Measurements from ENCODE around the gene SMARCD2.
"Not testable (repeated sequence)": the region's sequence is repeated elsewhere in the genome, so short reads cannot be mapped to it uniquely, and the experiment has no call there.

The SMARCD2 gene

DNA sequence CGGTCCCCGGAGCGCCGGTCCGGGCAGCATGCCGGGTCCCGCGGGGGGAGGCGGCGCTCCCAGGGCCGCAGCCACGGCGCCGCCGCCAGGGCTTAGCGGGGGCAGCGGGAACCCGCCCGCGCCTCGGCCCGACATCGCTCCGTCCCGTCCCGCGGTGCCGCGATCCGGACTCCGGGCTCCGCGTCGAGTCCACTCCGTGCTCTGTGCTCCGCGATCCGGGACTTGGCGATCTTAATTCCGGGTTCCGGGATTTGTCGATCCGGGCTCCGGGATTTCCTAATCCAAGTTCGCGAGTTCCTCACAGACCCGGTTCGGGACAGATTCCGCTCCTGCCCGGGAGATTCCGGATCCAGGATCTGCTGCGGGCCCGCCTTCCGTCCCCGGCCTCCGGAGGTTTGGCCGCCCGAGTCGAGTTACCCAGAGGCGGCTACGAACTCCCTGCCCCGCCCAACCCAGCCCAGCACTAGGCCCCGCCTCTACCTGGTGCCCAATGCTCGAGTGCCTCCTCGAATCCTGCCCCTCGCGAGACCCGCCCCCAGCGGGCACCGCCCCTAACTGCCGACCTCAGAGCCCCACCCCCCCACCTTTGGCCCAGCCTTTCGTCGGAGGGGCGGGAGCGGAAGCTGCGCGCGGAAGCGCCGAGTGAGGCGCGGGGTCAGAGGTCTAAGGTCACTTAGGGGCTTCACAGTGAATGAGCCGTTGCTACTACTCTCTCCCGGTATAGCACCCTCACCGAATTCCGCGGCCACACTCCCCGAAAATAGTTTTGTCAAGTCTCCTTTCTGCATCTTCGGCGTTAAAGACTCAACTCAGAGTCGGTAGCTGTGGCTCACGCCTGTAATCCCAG lies at the start of gene SMARCD2:
Gene SMARCD2 (minus strand): TSS at position 146 of the 847 bp plus-strand sequence. CDS start 11 bp downstream, at position 135.
- peak; percentile 90 for FAIRE-seq

GRCh38 chr17:63889026-63889848 lies 46.8 kb upstream of the SMARCD2 start:
- peak; percentile 8 for FAIRE-seq

GRCh38 chr17:63885119-63885518 lies 42.6 kb upstream of the SMARCD2 start:
- not testable (repeated sequence) for FAIRE-seq

GRCh38 chr17:63882626-63883126 lies 40.2 kb upstream of the SMARCD2 start:
- FAIRE-seq: not testable (repeated sequence)

DNA sequence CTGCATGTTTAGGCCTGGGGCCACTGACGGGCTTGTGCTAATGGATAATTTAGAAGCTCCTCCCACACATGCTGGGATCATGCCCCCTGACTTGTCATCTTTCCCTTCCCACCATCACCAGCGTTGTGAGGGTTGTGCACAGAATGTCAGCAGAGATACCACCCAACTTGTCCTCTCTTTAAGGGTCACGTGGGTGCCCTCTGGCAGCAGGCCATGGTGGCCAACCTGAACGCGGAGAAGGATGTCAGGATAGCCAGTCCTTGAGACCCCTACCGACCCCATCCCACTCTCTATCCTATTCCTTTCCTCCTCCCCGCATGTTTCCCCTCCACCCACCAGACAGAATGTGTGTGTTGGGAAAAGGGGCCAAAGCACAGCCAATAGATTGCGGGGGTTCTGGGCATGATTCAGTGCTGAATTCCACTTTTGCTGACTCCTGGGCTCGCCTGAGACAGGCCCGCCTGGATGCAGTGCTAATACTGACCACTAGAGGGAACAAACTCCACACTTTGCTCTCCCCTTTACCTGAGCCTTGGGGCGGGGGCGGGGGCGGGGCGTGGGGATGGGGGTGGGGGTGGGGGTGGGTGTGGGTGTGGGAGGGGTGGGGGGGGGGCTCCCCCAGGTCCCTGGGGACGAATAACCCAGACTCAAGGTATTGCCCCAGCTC lies 39.6 kb upstream of the SMARCD2 start, which contains the start of gene GH2:
Gene GH2 (minus strand): TSS at position 10 of the 667 bp plus-strand sequence. CDS start 143 bp downstream, outside the sequence.
- FAIRE-seq: no peak

DNA sequence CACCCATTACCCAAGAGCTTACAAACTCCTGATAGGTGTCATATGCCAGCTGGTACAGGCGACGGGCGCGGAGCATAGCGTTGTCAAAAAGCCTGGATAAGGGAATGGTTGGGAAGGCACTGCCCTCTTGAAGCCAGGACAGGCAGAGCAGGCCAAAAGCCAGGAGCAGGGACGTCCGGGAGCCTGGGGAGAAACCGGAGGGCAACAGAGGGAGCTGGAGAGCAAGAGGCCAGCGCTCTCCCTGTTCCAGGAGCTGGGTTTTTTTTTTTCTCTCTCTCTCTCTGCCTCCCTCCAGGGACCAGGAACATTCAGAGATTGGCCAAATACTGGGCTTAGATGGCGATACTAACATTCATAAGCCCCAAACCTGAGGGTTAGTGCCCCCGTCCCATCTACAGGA lies 38.9 kb upstream of the SMARCD2 start:
- FAIRE-seq: not testable (repeated sequence)

- no peak for FAIRE-seq
Measured at GRCh38 chr17:63880706-63881105, 38.2 kb upstream of the SMARCD2 start.

GRCh38 chr17:63878413-63878812 lies 35.9 kb upstream of the SMARCD2 start:
- not testable (repeated sequence) for FAIRE-seq

DNA sequence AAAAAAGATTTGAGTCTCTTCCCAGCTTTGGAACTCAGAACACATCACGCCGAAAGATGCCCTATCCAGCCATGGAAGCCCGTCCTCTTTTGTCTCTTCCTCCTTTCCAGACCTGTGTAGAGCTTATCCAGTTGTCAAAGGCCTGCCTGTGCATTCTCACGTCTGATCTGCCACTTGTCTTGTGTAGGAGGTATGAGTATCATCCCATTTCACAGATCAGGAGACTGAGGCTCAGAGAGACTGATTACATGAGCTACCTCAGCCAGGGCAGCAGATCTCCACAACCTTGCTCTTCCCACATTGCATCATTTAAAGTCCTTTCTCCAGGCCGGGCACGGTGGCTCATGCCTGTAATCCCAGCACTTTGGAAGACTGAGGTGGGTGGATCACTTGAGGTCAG lies 32.2 kb upstream of the SMARCD2 start:
- not testable (repeated sequence) for FAIRE-seq

- not testable (repeated sequence) for FAIRE-seq
Measured at GRCh38 chr17:63874061-63874626, 31.7 kb upstream of the SMARCD2 start.

DNA sequence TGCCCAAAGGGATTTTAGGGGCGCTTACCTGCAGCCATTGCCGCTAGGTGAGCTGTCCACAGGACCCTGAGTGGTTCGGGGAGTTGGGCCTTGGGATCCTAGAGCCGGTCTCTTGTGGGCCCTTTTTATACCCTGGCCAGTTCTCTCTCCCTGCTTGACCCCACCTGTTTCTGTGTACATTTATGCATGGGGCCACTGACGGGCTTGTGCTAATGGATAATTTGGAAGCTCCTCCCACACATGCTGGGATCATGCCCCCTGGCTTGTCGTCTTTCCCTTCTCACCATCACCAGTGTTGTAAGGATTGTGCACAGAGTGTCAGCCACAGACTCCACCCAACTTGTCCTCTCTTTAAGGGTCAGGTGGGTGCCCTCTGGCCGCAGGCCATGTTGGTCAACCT lies 31.1 kb upstream of the SMARCD2 start, which contains the start of gene CSH2:
Gene CSH2 (minus strand): TSS at position 101 of the 400 bp plus-strand sequence. CDS start 63 bp downstream, at position 38.
- FAIRE-seq: not testable (repeated sequence)

DNA sequence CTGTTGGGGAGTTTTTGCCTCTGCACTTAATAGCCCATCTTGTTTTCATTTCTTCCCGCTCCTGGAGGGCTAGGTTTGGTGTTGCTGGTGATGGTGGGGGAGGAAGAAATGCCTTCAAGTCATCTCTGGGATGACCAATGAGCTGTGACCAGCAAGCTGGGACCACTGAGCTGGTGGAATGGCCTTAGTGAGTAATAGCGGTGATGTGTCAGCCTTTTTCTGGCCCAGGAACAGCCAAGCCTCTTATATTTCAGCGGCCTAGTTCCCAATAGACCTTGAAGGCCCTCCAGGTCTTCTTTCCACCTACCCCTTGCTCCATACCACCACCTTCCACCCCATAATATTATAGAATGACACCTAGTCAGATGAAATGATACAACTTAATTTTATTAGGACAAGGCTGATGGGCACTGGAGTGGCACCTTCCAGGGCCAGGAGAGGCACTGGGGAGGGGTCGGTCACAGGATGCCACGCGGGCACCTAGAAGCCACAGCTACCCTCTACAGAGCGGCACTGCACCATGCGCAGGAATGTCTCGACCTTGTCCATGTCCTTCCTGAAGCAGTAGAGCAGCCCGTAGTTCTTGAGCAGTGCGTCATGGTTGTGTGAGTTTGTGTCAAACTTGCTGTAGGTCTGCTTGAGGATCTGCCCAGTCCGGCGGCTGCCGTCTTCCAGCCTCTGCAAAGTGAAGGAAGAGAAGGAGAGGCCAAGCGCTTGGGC lies 29.3 kb upstream of the SMARCD2 start:
- not testable (repeated sequence) for FAIRE-seq

DNA sequence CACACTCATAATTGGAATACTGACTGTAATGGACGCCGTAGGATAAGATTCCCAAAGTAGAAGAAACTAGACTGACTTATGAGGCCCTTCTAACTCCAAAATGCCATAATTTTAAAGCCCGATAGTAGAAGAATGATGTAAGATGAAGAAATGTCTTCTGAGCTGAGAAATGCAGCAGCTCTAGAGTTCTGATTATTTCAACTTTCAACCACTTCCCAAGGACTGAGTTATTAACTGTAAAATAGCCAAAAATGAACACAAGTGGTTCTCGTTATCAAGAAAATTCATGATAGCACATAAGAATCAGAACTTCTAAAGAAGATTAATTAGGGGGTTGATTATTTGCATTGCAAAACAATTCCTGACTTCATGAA lies 27.8 kb upstream of the SMARCD2 start:
- not testable (repeated sequence) for FAIRE-seq

- not testable (repeated sequence) for FAIRE-seq
Measured at GRCh38 chr17:63869491-63870291, 27.2 kb upstream of the SMARCD2 start.

DNA sequence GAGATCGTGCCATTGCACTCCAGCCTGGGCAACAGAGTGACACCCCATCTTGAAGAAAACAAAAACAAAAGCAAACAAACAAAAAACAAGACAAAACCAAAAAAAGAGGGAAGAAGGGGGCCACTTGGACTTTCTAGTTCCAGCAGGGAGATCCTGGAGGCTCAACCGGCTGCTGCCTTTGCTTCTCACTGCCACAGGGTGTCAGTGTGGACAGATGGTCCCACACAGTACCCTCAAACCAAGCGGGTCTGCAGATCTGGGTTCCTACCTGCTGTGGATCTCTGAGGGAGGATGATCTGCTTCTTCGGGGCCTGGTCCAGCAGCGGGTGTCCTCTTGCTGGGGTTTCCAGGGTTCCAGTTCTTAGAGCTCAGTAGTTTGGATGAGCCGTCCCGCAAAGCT lies 24.1 kb upstream of the SMARCD2 start:
- not testable (repeated sequence) for FAIRE-seq

DNA sequence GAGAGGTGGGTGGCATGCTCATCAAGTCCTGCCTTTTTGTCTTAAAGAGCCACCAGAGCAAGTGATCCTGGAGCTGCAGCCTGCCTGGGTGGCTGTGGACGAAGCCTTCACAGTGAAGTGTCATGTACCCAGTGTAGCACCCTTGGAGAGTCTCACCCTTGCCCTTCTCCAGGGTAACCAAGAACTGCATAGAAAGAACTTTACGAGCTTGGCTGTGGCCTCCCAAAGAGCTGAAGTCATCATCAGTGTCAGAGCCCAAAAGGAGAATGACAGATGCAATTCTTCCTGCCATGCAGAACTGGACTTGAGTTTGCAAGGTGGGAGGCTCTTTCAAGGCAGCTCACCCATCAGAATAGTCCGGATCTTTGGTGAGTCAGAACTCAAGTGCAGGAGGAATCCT lies 16.8 kb upstream of the SMARCD2 start:
- no peak for FAIRE-seq

DNA sequence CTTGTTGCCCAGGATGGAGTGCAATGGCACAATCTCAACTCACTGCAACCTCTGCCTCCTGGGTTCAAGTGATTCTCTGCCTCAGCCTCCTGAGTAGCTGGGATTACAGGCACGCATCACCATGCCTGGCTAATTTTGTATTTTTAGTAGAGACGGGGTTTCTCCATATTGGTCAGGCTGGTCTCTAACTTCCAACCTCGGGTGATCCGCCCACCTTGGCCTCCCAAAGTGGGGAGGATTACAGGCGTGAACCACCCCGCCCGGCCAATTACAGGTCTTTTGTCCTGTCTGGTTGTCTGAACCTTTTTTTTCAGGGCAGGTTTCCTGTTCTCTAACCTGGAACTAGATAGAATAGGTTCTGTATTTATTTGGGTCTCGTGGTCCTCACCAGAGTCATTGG lies 13.9 kb upstream of the SMARCD2 start:
- FAIRE-seq: not testable (repeated sequence)

GRCh38 chr17:63855185-63855584 lies 12.7 kb upstream of the SMARCD2 start:
- no peak for FAIRE-seq

GRCh38 chr17:63854709-63855108 lies 12.2 kb upstream of the SMARCD2 start:
- no peak for FAIRE-seq

GRCh38 chr17:63853260-63853659 lies 10.8 kb upstream of the SMARCD2 start:
- no peak for FAIRE-seq

GRCh38 chr17:63850401-63850800 lies 7.9 kb upstream of the SMARCD2 start:
- FAIRE-seq: no peak
